ENCODE measurements around the gene ERF. TPM values are rescaled to one million over a fixed set of nuclear protein-coding genes. Genes with fewer than 3 reads are reported as not detected.

ERF gene
- total RNA-seq, 1 donor from 2014 or later: 58.4 TPM

DNA sequence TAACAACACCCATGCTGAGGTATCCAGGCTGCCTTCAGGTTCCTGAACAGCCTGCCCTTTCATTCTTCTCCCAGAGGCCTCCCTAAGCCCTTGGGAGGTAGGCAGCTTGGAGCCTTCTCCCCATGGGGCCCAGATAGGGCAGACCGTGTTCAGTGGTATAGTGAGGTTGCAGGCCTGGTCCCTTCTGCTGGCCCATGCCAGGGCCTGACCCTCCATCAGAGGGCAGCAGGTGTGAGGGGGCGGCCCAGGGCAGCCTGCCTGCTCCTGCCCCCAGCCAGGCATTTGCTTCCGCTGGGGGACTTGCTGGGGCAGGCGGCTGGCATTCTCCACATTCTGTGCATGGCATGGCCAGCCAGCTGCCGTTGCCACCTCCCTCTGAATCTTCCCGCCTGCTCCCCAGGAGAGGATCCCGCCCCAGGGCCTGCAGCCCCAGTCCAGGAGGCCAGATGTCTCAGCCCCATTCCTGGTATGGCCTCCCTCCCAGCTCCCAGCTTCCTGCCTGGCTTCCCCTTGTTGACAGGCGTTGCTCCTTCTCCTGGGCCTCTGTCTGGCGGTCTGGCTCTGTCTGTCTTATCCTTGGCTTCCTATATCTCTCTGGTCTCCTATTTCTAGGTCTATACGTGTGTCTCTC, 23.0 kb upstream of the ERF start:
- Mint-ChIP-seq H3K4me1 (ENCODE audit: low read depth) (peaks cover 42% of the 10 kb centered on the region), H3K9me3 (no peaks in the 10 kb centered on the region), H3K27me3 (ENCODE audit: low read depth) (no peaks in the 10 kb centered on the region), H3K27ac (peak overlapping the region; percentile 36), H3K36me3 (ENCODE audit: low read depth) (peaks cover 38% of the 10 kb centered on the region), H3K4me3 (ENCODE audit: low read depth) (no peak overlapping the region)
- DNase-seq (ENCODE audit: low spot score): no peak
- intact Hi-C loops (cut with micrococcal nuclease): no loop called here

DNA sequence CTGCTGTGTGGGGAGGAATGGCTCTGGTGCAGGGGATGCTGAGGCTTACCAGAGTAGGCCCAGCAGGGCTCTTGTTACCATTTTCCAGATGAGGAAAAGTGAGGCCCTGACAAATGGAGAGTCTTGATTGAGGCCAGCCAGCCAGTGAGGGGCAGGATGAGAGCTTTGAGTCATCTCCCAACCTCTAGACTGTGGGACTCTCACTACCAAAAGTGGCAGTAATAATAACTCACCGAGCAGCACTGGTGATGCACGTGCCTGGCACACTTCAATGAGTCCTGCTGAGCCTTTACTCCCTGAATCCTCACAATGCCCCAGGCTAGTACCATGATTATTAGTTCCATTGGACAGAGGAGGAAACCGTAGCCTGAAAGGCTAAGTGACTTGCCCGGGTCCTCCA, 21.9 kb upstream of the ERF start:
- H3K4me3 Mint-ChIP-seq (ENCODE audit: low read depth): no peak overlapping the region
- H3K27me3 Mint-ChIP-seq (ENCODE audit: low read depth): no peaks in the 10 kb centered on the region
- DNase-seq (ENCODE audit: low spot score): no peak
- intact Hi-C loops (cut with micrococcal nuclease): no loop called here
- H3K9me3 Mint-ChIP-seq: no peaks in the 10 kb centered on the region
- H3K36me3 Mint-ChIP-seq (ENCODE audit: low read depth): peaks cover 38% of the 10 kb centered on the region
- peak overlapping the region; percentile 46 for H3K27ac Mint-ChIP-seq
- H3K4me1 Mint-ChIP-seq (ENCODE audit: low read depth): peaks cover 34% of the 10 kb centered on the region

DNA sequence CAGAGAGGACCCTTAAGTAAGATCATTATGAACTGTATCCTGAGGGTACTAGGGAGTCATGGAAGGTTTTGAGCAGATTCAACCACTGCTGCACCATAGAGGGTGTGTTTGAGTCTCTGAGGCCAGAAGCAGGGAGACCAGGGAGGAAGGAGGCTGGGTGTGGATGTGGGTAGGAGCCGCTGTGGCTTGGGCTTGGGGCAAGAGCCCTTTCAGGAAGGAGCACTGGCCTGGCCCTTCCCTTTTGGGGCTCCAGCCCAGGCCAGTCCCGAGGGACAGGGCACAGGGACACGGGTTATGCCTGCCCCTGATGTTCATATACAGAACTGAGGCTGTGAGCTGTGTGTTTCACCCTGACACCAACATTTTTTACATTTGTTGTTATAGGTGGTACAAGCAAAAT, 21.4 kb upstream of the ERF start:
- no peak for DNase-seq (ENCODE audit: low spot score)
- intact Hi-C loops (cut with micrococcal nuclease): no loop called here
- H3K27me3 Mint-ChIP-seq (ENCODE audit: low read depth): no peaks in the 10 kb centered on the region
- peak overlapping the region; percentile 74 for H3K27ac Mint-ChIP-seq
- peaks cover 43% of the 10 kb centered on the region for H3K36me3 Mint-ChIP-seq (ENCODE audit: low read depth)
- no peaks in the 10 kb centered on the region for H3K9me3 Mint-ChIP-seq
- H3K4me1 Mint-ChIP-seq (ENCODE audit: low read depth): peaks cover 34% of the 10 kb centered on the region
- H3K4me3 Mint-ChIP-seq (ENCODE audit: low read depth): peak overlapping the region; percentile 0

DNA sequence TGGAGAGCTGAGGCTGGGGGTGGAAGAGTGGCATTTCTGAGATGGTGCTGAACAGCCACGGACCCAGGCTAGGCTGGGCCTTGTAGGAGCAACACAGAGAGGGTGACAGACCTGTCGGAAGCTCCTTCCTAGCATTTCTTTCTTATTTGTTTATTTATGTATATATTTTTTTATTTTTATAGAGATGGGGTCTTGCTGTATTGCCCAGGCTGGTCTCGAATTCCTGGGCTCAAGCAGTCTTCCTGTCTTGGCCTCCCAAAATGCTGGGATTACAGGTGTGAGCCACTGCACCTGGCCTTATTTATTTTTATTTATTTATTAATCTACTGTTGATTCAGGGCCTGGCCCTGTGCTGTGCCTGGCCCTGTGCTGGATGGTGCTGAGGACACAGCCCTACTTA, 20.6 kb upstream of the ERF start:
- Mint-ChIP-seq H3K9me3 (no peaks in the 10 kb centered on the region), H3K27ac (peak overlapping the region; percentile 74), H3K4me3 (ENCODE audit: low read depth) (no peak overlapping the region), H3K4me1 (ENCODE audit: low read depth) (peaks cover 37% of the 10 kb centered on the region), H3K27me3 (ENCODE audit: low read depth) (no peaks in the 10 kb centered on the region), H3K36me3 (ENCODE audit: low read depth) (peaks cover 48% of the 10 kb centered on the region)
- DNase-seq (ENCODE audit: low spot score): no peak
- intact Hi-C loops (cut with micrococcal nuclease): no loop called here

DNA sequence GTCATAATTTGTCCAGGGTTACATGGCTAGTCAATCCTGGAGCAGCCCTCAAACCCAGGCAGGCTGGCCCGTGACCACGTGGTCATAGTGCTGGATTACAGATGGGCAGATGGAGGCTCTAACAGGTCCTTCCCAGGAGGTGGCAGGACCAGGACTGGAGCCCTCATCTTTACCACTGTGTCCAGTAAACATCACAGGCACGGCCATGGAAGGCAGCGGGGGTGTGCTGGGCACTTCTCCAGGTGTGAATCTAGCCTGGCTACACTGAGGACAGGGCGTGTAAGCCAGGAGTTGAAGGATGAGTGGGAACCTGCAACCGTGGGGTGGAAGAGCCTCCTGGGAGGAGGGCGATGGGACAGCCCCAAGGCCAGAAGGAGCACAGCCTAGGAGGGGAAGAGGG, 20.2 kb upstream of the ERF start:
- H3K27ac Mint-ChIP-seq: peak overlapping the region; percentile 67
- H3K9me3 Mint-ChIP-seq: no peaks in the 10 kb centered on the region
- H3K27me3 Mint-ChIP-seq (ENCODE audit: low read depth): no peaks in the 10 kb centered on the region
- intact Hi-C loops (cut with micrococcal nuclease): no loop called here
- H3K4me3 Mint-ChIP-seq (ENCODE audit: low read depth): no peak overlapping the region
- peaks cover 51% of the 10 kb centered on the region for H3K36me3 Mint-ChIP-seq (ENCODE audit: low read depth)
- DNase-seq (ENCODE audit: low spot score): no peak
- H3K4me1 Mint-ChIP-seq (ENCODE audit: low read depth): peaks cover 41% of the 10 kb centered on the region

DNA sequence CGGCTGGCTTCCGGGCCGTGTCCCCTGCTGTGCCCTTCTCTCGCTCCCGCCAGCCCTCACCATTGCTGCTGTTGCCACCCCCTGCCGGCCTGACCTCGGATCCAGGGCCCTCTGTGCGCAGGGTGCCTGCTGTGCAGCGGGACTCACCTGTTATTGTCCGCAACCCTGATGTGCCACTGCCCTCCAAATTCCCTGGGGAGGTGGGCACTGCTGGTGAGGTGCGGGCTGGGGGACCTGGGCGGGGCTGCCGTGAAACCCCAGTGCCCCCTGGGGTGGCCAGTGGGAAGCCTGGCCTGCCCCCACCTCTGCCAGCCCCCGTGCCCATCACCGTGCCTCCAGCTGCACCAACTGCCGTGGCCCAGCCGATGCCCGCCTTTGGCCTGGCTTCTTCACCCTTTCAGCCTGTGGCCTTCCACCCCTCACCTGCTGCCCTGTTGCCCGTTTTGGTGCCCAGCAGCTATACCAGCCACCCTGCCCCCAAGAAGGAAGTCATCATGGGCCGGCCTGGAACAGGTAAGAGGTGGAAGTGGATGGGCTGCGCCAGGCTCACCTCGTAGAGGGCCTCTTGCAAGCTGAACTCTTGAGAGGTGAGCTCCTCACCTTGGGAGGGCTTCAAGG, 19.2 kb upstream of the ERF start:
- H3K4me3 Mint-ChIP-seq (ENCODE audit: low read depth): no peak overlapping the region
- intact Hi-C loops (cut with micrococcal nuclease): no loop called here
- H3K9me3 Mint-ChIP-seq: no peaks in the 10 kb centered on the region
- H3K27me3 Mint-ChIP-seq (ENCODE audit: low read depth): no peaks in the 10 kb centered on the region
- no peak overlapping the region for H3K27ac Mint-ChIP-seq
- no peak for DNase-seq (ENCODE audit: low spot score)
- peaks cover 48% of the 10 kb centered on the region for H3K36me3 Mint-ChIP-seq (ENCODE audit: low read depth)
- H3K4me1 Mint-ChIP-seq (ENCODE audit: low read depth): peaks cover 40% of the 10 kb centered on the region

DNA sequence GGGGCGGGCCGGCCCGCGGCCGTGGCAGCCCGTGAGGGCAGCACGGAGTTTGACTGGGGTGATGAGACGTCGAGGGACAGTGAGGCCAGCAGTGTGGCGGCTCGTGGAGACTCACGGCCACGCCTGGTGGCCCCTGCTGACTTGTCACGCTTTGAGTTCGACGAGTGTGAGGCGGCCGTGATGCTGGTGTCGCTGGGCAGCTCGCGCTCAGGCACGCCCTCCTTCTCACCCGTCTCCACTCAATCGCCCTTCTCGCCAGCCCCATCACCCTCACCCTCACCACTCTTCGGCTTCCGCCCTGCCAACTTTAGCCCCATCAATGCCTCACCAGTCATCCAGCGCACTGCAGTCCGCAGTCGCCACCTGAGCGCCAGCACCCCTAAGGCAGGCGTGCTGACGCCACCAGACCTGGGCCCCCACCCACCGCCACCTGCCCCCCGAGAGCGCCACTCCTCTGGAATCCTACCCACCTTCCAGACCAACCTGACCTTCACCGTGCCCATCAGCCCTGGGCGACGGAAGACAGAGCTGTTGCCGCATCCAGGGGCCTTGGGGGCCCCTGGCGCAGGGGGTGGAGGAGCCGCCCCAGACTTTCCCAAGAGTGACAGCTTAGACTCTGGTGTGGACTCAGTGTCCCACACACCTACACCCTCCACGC, 18.6 kb upstream of the ERF start:
- peaks cover 46% of the 10 kb centered on the region for H3K36me3 Mint-ChIP-seq (ENCODE audit: low read depth)
- no peaks in the 10 kb centered on the region for H3K27me3 Mint-ChIP-seq (ENCODE audit: low read depth)
- intact Hi-C loops (cut with micrococcal nuclease): no loop called here
- no peak for DNase-seq (ENCODE audit: low spot score)
- peaks cover 35% of the 10 kb centered on the region for H3K4me1 Mint-ChIP-seq (ENCODE audit: low read depth)
- H3K9me3 Mint-ChIP-seq: no peaks in the 10 kb centered on the region
- no peak overlapping the region for H3K27ac Mint-ChIP-seq
- no peak overlapping the region for H3K4me3 Mint-ChIP-seq (ENCODE audit: low read depth)

DNA sequence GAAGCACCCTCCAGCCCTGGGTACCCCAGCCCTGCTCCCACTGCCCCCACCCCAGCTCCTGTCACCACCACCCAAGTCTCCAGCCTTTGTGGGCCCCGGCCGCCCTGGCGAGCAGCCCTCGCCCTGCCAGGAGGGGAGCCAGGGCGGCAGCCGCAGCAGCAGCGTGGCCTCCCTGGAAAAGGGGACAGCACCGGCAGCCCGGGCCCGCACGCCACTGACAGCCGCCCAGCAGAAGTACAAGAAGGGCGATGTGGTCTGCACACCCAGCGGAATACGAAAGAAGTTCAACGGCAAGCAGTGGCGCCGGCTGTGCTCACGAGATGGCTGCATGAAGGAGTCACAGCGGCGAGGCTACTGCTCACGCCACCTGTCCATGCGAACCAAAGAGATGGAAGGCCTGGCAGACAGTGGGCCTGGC, 18.1 kb upstream of the ERF start:
- Mint-ChIP-seq H3K36me3 (ENCODE audit: low read depth) (peaks cover 43% of the 10 kb centered on the region), H3K27me3 (ENCODE audit: low read depth) (no peaks in the 10 kb centered on the region), H3K4me3 (ENCODE audit: low read depth) (no peak overlapping the region), H3K4me1 (ENCODE audit: low read depth) (peaks cover 35% of the 10 kb centered on the region), H3K27ac (no peak overlapping the region), H3K9me3 (no peaks in the 10 kb centered on the region)
- intact Hi-C loops (cut with micrococcal nuclease): no loop called here
- no peak for DNase-seq (ENCODE audit: low spot score)

DNA sequence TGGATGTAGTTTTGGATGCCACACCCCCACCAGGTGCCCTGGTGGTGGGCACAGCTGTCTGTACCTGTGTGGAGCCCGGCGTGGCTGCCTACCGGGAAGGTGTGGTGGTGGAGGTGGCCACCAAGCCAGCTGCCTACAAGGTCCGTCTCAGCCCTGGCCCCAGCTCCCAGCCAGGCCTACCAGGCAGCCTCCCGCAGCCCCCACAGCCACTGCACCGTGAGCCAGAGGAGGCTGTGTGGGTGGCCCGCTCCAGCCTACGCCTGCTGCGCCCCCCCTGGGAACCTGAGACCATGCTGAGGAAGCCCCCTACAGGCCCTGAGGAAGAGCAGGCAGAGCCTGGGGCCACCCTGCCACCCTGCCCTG, 17.6 kb upstream of the ERF start:
- intact Hi-C loops (cut with micrococcal nuclease): no loop called here
- Mint-ChIP-seq H3K36me3 (ENCODE audit: low read depth) (peaks cover 43% of the 10 kb centered on the region), H3K4me1 (ENCODE audit: low read depth) (peaks cover 40% of the 10 kb centered on the region), H3K4me3 (ENCODE audit: low read depth) (no peak overlapping the region), H3K27ac (no peak overlapping the region), H3K27me3 (ENCODE audit: low read depth) (no peaks in the 10 kb centered on the region), H3K9me3 (no peaks in the 10 kb centered on the region)
- no peak for DNase-seq (ENCODE audit: low spot score)

DNA sequence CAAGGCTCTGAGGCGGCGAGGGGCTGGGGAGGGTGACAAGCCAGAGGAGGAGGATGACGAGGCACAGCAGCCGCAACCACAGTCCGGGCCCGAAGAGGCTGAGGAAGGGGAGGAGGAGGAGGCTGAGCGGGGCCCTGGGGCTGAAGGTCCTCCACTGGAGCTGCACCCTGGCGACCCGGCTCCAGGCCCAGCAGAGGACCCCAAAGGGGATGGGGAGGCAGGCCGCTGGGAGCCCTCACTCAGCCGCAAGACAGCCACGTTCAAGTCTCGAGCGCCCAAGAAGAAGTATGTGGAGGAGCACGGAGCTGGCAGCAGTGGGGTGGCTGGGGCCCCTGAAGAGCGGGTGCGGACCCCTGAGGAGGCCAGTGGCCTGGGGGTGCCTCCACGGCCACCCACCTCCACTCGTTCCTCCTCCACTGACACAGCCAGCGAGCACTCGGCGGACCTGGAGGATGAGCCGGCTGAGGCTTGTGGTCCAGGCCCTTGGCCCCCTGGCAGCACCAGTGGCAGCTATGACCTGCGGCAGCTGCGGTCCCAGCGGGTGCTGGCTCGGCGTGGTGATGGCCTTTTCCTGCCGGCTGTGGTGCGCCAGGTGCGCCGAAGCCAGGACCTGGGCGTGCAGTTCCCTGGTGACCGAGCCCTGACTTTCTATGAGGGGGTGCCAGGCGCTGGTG, 17.1 kb upstream of the ERF start:
- H3K27me3 Mint-ChIP-seq (ENCODE audit: low read depth): no peaks in the 10 kb centered on the region
- H3K9me3 Mint-ChIP-seq: no peaks in the 10 kb centered on the region
- intact Hi-C loops (cut with micrococcal nuclease): no loop called here
- H3K36me3 Mint-ChIP-seq (ENCODE audit: low read depth): peaks cover 43% of the 10 kb centered on the region
- no peak for DNase-seq (ENCODE audit: low spot score)
- H3K4me1 Mint-ChIP-seq (ENCODE audit: low read depth): peaks cover 42% of the 10 kb centered on the region
- H3K4me3 Mint-ChIP-seq (ENCODE audit: low read depth): no peak overlapping the region
- H3K27ac Mint-ChIP-seq: peak overlapping the region; percentile 99

DNA sequence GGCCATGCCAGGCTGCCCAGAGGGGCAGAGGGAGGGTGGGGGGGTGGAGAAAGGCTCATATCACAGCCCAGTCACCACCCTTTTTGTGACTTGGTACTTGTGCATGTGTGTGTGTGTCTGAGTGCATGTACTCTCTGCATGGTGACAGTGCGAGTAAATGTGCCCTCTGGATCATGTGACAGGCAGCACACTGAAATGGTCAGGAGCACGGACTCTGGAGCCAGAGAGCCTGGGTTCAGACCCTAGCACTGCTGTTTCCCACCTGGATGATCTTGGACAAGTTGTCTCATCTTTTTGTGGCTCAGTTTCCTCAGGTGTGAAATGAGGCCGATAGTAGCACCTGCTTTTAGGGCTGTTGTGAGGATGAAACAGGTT, 16.1 kb upstream of the ERF start:
- Mint-ChIP-seq H3K4me1 (ENCODE audit: low read depth) (peaks cover 33% of the 10 kb centered on the region), H3K27ac (peak overlapping the region; percentile 99), H3K9me3 (no peaks in the 10 kb centered on the region), H3K4me3 (ENCODE audit: low read depth) (peak overlapping the region; percentile 60), H3K36me3 (ENCODE audit: low read depth) (peaks cover 38% of the 10 kb centered on the region), H3K27me3 (ENCODE audit: low read depth) (no peaks in the 10 kb centered on the region)
- intact Hi-C loops (cut with micrococcal nuclease): no loop called here
- no peak for DNase-seq (ENCODE audit: low spot score)

DNA sequence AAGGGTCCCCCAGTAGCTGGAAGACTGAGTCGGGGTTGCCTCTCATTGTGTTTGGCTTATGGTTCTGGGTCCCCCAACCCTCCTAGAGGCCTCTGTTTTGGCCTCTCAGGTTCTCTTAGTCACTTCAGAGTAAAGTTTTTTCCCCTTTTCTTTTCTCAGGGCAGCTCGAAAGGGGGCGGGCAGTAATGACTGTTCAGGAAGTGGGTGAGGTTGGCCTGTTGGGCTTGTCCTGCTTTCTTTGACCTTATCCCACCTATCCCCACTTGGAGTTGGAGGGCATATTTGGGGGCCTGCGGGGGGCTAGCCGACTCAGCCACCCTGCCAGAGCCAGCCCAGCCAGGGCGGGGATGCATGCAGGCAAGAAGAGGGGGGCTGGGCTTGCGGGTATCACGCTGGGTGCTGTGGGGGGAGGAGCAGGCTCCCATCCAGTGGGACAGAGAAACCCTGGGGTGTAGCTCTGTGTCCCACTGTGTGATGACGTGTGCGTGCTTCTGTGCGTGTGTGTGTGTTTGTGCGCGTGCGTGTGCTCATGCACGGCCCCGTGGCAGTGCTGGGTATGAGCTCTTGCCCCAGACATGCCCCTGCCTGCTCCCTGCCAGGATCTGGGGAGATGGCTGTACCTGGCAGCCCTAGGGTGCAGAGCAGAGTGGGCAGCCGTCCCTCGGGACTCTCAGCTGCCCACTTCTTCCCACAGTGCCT, 15.6 kb upstream of the ERF start:
- Mint-ChIP-seq H3K4me3 (ENCODE audit: low read depth) (no peak overlapping the region), H3K27me3 (ENCODE audit: low read depth) (no peaks in the 10 kb centered on the region), H3K9me3 (no peaks in the 10 kb centered on the region), H3K27ac (peak overlapping the region; percentile 99), H3K36me3 (ENCODE audit: low read depth) (peaks cover 34% of the 10 kb centered on the region), H3K4me1 (ENCODE audit: low read depth) (peaks cover 29% of the 10 kb centered on the region)
- DNase-seq (ENCODE audit: low spot score): peak; percentile 62
- intact Hi-C loops (cut with micrococcal nuclease): loop anchor here (1.0 kb wide), 1 partner anchor 9 kb away; no protein-coding TSS in a partner anchor

All from activated T-helper 2 cell treated with anti-CD3 and anti-CD28 coated beads, Interferon-gamma antibody, Interleukin-2, Interleukin-4, amounts not matched to agents 10 μg/mL and 5 μg/mL and 100 μg/mL, durations not matched to agents 14 hours and 24 hours and 36 hours (primary cell).